GM19025 (cell line): ENCODE results near the gene A4GALT.
A peak's percentile ranks its signal among the peaks of the same experiment; 100 is the strongest.
"Not testable (repeated sequence)": the region's sequence is repeated elsewhere in the genome, so short reads cannot be mapped to it uniquely, and the experiment has no call there.

Experiments used
- ATAC-seq: cut with Tn5 transposase; IDR thresholded peaks from one replicate; pipeline ENCODE4 v1.9.1; 2021; ENCODE audit warnings: mild to moderate bottlenecking, low read depth, moderate library complexity; ENCODE audit not compliant: unreplicated experiment

The A4GALT gene

GRCh38 chr22:42720263-42721044 lies at the start of gene A4GALT:
Gene A4GALT, minus strand, starts transcription at chr22:42720870. Its CDS starts 26,919 bp downstream, at chr22:42693951.
- peak; percentile 33 for ATAC-seq

DNA sequence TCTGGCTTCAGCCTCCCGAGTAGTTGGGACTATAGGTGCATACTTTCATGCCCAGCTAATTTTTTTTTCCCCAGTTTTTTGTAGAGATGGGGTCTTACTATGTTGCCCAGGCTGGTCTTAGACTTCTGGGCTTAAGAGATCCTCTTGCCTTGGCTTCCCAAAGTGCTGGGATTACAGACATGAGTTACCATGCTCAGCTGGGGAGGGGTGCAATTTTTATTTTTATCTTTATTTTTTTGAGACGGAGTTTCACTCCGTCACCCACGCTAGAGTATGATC lies 49.7 kb upstream of the A4GALT start:
- ATAC-seq, result no peak

DNA sequence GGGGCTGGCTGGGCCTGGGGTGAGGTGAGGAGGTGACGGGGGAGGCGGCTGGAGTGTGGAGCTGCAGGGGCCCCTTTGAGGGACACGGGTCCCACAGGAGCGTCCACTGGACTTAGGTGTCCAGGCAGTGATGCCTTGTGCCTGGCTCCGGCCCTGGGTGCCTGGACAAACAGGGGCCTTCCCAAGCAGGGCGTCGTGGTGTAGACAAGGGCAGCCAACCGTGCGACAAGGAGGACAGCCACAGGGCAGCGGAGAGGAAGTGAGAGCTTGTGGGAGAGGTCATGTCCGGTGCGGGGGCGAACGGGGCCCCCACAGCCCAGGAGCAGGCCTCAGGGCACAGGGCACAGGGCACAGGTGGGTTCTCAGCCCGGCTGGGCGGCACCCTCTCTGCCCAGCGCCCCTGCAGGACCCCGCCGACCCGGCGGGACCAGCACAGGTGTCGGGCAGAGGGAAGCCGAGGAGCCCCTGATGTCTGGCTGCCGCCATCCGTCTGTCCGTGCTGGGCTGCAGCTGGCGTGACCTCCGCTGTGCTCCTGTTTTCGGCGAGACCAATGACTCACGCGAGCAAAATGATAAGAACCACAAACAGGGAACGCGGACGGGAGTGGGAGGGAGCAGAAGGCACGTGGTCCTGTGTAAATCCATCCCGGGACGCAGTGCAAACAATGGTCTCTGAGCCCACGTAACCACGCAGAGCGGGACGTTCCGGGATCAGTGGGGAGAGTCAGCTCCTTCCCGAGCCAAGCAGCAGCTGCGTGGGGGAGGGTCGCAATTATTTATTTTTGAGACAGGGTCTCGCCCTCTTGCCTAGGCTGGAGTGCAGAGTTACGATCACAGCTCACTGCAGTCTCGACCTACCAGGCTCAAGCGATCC lies 49.1 kb upstream of the A4GALT start:
- ATAC-seq, result no peak

DNA sequence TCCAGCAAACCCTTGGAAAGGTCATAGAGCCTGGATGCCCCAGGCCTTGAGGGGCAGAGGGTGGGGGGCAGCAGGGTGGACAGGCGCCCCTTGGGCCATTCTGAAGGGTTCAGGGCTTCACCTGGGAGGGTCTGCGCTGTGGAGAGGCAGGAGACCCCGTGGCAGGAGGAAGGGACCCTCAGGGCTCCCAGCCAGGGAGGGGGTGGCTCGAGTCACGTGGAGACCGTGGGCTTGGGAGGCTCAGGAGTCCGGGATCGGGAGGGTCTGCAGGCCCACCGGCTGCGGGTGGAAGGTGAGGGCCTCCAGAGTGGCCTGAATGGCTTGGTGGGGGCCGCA lies 48.5 kb upstream of the A4GALT start:
- ATAC-seq, result no peak

DNA sequence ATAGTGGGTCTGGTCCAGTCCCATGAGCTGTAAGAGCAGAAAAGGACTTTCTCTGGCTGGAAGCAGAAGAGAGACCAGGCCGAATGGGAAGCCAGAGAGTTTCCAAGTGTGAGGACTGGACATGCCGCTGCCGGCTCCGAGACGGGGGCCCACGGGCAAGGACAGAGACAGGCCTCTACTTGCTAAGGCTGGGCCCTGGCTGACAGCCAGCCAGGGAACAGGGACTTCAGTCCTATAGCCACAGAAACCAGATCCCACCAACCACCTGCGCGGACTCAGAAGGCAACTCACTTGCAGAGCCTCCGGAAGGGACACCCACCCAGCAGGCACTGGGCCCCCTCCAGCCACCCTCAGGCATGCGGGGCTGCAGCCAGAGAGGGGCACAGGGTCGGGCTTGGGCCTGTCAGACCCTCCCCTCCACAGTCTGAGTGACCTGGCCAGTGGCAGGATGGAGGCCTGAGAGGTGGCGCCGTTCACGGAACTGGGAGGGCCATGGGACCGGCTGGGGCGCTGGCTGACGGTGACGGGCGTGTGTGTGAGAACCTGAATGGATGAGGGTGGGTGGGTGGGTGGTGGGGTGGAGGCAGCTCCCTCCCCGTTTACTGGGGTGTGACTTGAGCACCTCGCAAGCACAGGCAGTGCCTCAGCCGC lies 47.8 kb upstream of the A4GALT start:
- no peak for ATAC-seq

GRCh38 chr22:42766860-42767259 lies 46.2 kb upstream of the A4GALT start:
- ATAC-seq, result no peak

- ATAC-seq, result no peak
Observed at GRCh38 chr22:42764895-42765363, 44.3 kb upstream of the A4GALT start.

- no peak for ATAC-seq
Observed at GRCh38 chr22:42763965-42764480, 43.4 kb upstream of the A4GALT start.

DNA sequence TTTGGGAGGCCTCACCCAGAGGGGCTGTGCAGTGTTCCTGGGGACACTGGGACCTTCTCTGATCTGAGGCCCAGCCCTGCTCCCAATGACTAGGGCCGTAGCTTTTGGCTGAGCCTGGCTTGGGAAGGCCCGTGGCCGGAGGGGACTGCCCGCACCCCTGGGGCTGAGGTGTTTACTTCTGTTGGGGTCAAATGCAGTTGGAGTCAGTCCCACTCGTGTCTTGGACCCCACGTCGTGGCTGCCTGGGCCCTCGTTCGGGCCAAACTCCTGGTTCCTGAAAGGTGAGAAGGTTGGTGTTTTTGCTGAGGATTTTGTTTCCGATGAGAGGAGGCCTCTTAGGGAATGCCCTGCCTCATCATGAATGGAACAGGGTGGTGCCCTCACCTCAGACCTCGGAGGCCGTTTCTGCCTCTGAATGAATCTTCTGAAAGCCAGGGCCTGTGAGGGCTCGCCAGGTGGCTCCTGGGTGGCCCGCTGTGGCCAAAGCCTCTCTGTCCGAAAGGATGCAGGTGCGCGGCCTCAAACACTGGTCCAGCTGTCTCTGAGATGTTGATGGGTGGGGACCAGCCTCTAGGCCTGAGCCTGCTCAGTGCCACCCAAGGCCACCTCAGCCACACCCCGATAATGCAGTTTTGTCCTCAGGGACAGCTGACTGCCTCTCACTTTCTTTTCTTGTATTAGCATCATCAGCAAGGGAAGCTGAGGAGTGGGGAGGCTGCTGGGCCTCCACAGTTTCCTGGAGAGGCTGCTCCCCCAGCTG lies 40.3 kb upstream of the A4GALT start:
- ATAC-seq, result no peak

GRCh38 chr22:42758931-42759629 lies 38.4 kb upstream of the A4GALT start:
- no peak for ATAC-seq

DNA sequence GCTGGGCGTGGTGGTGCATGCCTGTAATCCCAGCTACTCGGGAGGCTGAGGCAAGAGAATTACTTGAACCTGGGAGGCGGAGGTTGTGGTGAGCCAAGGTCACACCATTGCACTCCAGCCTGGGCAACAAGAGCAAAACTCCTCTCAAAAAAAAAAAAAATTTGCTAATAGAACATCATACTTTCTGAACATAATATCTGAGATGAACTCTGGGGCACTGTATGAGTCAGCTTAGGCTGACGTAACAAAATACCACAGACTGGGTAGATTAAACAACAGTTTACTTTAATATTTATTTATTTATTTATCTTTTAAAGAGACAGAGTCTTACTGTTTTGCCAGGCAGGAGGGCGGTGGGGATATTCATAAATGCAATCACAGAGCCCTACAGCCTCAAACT lies 34.9 kb upstream of the A4GALT start:
- ATAC-seq, result not testable (repeated sequence)

DNA sequence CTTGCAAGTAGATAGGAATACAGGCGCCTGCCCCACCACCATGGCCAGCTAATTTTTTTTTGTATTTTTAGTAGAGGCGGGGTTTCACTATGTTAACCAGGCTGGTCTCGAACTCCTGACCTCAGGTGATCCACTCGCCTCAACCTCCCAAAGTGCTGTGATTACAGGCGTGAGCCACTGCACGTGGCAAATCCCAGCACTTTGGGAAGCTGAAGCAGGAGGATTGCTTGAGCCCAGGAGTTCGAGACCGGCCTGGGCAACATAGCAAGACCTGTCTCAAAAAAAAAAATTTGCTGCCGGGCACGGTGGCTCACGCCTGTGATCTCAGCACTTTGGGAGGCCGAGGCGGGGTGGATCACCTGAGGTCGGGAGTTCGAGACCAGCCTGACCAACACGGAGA lies 34.5 kb upstream of the A4GALT start:
- not testable (repeated sequence) for ATAC-seq

GRCh38 chr22:42754658-42755057 lies 34.0 kb upstream of the A4GALT start:
- no peak for ATAC-seq

- no peak for ATAC-seq
Observed at GRCh38 chr22:42752912-42753311, 32.2 kb upstream of the A4GALT start.

- ATAC-seq, result no peak
Observed at GRCh38 chr22:42752230-42752746, 31.6 kb upstream of the A4GALT start.

DNA sequence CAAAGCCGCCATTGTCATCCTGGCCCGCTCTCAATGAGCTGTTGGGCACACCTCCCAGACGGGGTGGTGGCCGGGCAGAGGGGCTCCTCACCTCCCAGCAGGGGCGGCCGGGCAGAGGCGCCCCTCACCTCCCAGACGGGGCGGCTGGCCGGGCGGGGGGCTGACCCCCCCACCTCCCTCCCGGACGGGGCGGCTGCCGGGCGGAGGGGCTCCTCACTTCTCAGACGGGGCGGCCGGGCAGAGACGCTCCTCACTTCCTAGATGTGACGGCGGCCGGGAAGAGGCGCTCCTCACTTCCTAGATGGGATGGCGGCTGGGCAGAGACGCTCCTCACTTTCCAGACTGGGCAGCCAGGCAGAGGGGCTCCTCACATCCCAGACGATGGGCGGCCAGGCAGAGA lies 29.8 kb upstream of the A4GALT start:
- ATAC-seq, result not testable (repeated sequence)

- no peak for ATAC-seq
Observed at GRCh38 chr22:42747701-42748513, 27.2 kb upstream of the A4GALT start.

- no peak for ATAC-seq
Observed at GRCh38 chr22:42745118-42745517, 24.4 kb upstream of the A4GALT start.

GRCh38 chr22:42743501-42743991 lies 22.9 kb upstream of the A4GALT start:
- ATAC-seq, result no peak
